ENCODE data around the gene HIGD2B.
"Not testable (repeated sequence)": the region's sequence is repeated elsewhere in the genome, so short reads cannot be mapped to it uniquely, and the experiment has no call there.

Gene HIGD2B

DNA sequence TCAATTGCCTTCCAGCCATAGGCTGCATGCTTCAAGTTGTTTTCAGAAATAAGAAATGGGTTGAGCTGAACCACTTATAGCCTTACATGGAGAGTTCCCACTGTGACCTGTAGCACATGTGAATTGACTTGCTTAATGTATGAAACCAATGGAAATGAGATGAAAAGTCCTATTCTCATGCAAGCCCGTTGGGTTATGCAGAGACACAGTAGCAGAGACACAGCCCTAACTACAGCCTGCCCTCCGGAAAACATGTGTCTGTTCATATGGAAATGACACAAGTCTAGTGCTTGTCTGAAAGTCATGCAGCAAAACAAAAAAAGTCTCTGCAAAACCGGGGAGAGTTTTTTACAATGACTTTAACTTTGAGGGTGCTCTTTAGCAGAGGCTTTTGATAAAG lies 14.5 kb downstream of the HIGD2B start:
- DNase-seq = no peak

DNA sequence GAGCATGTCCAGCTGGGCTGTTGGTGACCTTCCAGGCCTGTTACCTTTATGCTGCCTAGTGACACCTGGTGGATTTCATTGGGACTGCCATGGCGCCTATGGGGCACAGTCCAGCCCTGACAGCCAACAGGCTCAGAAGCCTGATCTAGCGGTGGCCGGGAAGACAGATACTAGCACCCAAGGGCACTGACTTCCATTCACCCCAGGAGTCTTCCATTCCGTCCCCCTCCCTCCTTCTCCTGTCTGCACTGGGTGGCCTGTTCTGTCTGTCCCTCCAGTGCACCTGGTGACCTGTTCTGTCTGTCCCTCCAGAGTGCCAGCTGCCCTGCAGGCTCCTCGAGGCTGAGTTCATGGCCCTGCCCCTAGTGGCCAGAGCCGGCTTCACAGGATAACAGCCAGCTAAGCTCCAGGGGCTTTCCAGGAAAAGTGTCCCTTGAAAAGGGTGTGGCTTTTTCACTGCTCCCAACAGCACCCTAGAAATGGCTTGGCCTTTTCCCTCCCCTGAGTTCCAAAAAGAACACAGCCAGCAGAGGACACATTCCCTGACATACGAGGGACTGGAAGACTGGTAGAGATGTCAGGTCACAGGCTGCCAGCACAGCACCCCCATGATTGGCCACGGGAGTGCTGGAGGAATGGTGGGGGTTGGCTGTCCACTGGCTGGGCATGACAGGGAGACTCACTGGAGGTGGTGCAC lies 15.2 kb downstream of the HIGD2B start:
- not testable (repeated sequence) for DNase-seq

DNA sequence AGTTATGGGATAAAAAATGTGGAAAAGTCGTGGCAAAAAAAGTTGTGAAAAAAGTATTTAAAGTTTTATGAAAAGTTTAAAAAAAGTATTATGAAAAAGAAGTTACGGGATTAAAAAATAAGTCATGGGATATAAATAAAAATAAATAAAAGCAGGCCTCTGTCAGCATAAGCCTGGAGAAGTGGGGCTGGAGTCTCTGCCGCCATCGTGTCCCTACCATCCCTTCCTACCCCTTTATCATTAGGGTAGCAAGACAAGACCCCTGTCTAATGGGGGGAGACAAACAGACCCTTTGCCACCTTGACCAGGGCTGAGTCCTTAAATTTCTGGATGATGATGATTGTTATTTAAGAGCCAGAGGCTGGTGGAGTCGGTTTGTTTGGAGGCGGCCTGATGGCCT lies 16.2 kb downstream of the HIGD2B start:
- not testable (repeated sequence) for DNase-seq

DNA sequence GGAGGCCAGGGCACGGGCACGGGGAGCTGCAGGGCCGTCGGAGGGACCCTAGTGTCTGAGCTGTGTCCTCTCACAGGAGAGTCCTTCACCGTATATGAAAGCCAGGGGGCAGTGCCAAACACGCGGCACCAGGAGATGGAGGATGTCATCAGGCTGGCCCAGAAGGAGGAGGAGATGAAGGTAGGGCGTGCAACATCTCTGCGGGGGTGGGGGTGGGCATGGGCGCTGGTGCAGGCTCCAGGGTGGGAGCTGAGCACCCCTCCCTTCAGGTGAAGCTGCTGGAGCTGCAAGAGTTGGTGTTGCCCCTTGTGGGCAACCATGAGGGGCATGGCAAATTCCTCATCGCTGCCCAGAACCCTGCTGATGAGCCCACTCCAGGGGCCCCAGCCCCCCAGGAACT lies 20.3 kb downstream of the HIGD2B start:
- DNase-seq = not testable (repeated sequence)

DNA sequence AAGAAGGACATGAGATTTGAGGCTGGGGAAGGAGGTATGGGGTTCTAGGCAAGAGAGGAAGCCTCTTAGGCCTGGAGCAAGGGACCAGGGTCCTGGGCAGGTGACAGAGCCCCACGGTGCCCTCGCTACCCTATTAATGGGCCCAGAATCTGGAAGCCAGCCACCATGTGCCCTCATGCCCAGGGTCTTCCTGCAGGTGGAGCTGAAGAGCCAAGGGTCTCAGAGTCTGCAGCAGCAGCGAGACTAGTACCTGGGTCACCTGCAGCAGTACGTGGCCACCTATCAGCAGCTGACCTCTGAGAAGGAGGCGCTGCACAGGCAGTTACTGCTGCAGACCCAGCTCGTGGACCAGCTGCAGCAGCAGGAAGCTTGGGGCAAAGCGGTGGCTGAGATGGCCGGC lies 22.1 kb downstream of the HIGD2B start:
- DNase-seq = not testable (repeated sequence)

DNA sequence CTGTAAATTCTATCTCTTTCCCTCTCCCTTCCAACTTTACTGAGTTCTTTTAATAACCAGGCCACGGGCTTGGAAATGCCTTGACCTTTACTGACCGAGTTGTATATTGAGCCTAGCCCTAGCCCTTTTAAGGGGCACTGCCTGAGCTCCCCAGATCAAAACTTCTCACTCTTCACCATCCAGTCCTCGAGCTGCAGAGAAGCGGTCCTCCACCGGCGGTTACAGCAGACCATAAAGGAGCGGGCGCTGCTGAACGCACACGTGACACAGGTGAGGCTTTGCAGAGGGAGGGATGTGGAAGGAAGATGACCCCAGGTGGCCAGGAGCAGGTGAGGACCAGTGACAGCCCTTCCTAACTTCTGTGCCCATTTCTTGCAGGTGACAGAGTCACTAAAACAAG lies 24.9 kb downstream of the HIGD2B start:
- DNase-seq = not testable (repeated sequence)

DNA sequence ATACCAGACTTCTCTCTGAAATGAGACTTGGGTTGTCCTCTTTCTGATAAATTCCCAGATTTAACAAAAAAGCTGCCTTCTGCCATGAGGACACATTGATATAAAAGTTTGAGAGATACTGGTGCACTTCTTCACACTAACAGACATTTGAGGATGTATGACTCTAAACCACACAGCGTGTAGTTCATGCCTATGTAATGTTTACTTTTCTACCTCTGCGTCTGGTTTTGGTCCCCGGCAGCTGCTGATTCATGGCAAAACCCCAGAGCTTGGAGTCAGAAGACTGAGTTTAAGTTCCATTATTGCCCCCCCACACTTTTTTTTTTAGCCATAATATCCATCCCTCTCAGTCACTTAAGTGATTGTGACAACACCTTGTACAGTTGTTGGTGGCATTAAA lies 30.0 kb downstream of the HIGD2B start:
- DNase-seq = not testable (repeated sequence)

DNA sequence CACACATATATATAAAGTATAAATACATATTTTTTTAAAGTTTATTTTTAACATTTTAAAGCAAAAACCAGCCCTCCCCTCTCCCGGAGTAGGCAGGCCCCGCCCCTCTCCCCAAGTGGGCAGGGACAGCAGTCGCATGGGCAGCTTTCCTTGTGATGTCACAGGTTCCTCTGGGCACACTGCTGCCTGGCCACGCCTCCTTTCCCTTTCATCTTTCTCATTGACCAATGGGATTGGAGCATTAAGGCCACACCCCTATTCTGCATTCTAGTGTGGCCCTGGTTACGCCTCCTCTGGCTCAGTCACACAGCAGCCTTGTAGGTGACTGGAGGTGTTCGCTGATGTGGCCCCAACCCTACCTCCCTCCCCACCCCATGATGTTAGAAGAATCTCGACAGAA lies 31.6 kb downstream of the HIGD2B start, which contains the start of gene GOLGA6B:
GOLGA6B (plus strand) TSS at position 301 of the 400 bp plus-strand sequence; CDS start at position 342, 41 bp downstream.
- DNase-seq = not testable (repeated sequence)

DNA sequence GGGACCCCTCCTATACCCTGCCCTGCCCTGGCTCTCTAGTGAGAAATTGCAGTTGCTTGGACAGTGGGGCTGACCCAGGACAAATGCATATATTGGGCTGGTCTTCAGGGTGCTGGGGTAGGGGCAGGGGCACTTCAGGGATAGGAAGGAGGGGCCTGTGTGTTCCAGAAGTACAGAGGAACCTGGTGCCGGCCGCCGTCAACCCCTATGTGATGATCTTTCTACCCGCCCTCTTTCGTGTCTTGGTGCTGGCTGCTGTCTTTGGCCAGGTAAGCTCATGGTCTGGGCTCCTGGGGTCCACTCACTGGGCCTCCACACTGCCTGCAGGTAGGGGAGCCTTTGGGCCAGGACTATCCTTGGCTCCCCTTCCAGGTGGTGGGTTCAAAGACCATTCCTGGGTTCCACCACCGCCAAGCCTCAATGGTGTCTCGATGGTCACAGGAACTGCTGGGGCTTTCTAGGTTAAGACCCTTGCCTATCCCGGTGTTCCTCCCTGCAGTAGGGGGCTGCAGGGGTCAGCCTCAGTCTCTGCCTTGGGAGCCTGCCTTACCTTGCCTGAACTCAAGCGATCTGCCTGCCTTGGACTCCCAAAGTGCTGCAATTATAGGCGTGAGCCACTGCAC lies 37.2 kb downstream of the HIGD2B start:
- not testable (repeated sequence) for DNase-seq

DNA sequence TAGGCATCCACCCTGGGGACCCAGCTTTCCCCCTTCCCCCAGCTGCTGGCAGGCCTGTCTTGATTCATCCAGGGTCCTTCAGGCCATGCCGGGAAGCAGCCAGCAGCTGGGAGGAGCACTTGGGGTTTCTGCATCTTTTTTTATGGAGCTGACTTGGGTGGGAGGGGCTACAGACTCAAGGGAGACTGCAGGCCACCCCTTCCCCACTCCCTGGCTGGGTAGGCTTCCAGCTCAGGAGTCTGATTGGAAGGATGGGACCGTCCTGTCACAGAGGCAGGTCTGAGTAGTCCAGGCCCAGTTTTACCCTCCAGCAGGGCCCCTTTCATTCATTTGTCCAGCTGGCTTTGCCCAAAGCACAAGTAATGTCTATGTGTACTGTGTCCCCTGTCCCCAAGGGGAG lies 43.7 kb downstream of the HIGD2B start:
- not testable (repeated sequence) for DNase-seq

DNA sequence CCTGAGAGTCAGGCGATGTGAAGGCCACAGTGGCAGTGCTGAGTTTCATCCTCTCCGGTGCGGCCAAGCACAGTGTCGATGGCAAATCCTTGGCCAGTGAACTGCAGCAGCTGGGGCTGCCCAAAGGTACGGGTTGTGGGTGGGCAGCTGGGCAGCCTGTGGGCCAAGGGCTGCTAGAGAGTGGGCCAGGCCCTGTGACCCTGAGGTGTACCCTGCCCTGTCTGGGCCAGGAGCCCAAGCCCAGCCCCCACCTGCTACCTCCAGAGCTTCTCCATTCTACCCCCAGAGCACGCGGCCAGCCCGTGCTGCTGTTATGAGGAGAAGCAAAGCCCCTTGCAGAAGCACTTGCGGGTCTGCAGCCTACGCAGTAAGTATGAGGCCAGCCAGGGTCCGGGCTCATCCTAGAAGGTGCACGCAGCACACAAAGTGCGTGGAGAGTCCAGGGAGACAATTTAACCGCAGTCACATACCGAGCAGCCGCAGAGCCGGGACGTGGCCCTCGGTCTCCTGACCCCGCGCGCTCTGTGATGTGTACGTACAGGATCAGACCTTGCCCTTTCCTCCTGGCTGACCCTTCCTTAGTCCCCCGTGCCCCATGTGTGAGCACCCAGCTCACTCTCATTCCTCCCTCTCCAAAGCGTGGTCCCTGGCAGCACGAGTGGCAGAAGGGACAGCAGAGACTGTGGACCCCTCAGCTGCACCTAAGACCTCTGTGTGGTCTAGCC lies 46.1 kb downstream of the HIGD2B start:
- DNase-seq = not testable (repeated sequence)

DNA sequence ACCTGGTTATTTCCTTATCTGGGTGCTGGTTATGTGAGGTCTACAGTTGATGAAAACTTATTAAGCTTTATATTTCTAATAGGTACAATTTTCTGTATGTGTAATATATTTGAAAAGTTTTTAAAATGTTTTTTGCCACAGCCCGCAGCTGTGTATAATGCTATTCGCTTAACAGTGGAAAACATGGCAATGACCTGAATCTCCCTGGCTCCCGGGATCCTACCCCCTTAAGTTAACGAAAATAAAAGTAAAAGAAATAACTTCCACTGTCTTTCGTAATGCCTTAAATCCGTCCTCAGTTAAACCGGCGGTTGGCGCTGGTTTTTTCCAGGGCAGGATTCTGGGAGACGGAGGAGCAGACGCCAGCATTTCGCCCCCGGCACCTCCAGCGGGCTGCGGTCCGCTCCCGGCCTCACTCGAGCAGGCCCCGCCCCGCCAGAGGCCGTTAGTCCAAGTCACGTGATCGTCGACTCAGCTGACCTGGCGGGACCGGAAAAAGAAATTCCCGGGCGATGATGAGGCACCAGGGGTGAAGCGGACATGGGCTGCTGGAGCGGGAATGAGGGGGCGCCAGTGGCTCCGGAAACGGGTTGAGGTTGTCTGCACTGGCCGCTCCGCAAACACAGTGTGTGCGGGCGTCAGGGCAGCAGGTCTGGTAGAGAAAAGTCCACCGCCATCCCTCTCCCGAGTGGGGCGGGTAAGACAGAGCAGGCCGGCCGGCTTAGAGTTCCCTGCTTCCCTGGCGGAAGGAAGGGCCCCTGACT lies 49.3 kb downstream of the HIGD2B start:
- DNase-seq = not testable (repeated sequence)

DNA sequence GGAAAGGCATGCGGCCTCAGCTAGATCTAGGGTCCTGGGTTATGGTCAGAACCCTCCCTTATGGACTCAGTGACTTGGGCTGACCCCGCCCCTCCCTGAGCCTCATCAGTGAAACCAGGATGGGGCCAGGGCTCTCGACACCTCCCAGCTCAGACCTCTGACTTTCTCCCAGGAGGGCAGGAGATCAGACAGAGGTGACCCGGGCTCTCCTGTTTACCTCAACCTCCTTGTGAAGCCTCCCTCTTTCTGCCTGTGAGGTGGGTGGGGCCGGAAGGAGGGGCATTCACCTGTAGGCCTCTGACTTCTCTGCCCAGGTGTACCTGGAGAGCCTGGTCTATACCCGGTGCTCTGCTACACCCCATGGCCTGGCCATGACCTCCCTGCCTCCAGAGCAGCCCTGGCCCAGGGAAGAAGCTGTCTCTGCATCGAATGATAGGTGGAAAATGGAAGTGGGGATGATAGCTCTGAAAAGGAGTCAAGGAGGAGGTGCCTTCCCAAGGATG lies 56.9 kb downstream of the HIGD2B start:
- not testable (repeated sequence) for DNase-seq

DNA sequence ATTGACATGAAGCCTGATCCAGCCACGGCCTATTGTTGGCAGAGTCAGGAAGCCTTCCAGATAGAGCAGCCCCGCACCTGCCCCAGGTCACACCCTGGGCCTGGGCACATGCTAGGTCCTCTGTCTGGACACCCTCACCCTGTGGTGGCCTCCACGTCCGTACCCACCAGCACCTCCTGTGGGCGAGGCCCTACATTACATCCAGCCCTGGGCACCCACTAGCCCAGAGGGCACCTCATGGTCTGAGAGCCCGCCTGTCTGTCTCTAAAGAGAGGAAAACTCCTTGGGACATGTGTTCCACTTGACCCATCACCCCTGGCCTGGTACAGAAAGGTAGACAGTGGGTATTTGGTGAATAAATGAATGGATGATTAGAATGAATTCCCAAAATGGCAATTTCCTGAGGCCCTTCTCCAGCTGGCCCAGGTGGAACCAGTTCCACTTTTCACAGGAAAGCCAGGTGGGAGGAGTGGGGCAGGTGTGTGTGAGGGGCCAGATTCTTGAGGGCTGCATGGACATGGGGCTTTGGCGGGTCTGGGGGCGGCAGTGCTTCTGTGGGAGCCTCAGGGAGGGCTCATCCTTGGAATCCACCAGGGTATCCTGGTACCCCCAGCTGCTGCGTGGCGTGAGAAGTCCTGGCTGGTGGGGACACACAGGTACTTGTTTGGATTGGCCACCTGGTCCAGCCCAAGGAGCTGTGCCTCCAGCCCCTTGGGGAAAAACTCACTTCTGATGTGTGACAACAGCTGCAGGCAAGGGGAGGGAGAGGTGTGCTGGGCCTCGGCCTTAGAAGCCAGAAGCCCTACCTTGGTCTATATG lies 57.5 kb downstream of the HIGD2B start:
- not testable (repeated sequence) for DNase-seq

DNA sequence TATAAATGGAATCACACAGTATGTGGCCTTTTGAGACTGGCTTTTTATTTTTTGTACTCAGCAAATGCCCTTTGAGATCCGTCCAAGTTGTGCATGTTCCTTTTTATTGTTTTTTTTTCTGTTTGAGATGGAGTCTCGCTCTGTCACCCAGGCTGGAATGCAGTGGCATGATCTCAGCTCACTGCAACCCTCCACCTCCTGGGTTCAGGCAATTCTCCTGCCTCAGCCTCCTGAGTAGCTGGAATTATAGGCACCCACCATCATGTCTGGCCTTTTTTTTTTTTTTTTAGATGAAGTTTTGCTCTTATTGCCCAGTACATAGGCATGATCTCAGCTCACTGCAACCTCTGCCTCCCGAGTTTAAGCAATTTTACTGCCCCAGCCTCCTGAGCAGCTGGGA lies 59.8 kb downstream of the HIGD2B start:
- not testable (repeated sequence) for DNase-seq

Data from AML-193 (cell line).